Body of pancreas (tissue), 4 donors: ENCODE results near the gene KCNH1.

ENCODE experiments used
- POLR2A ChIP-seq, 3 donors: fragments of 450-650 bp; IDR thresholded peaks; one replicate each; pipeline ENCODE4 v1.6.1; 2016; ENCODE audit warnings: antibody characterized with exemption in 3 of 3, mild to moderate bottlenecking in 2 of 3
- TF ChIP-seq, protein P1 (sequence below), 7 experiments: fragments of 450-650 bp in 4 of 7; fragments of 200-600 bp in 3 of 7; sonication (generic) in 3 of 7; IDR thresholded peaks; one replicate each; pipeline ENCODE4 v1.5.1; 2016 to 2019; ENCODE audit warnings: antibody characterized with exemption in 7 of 7

DNA sequence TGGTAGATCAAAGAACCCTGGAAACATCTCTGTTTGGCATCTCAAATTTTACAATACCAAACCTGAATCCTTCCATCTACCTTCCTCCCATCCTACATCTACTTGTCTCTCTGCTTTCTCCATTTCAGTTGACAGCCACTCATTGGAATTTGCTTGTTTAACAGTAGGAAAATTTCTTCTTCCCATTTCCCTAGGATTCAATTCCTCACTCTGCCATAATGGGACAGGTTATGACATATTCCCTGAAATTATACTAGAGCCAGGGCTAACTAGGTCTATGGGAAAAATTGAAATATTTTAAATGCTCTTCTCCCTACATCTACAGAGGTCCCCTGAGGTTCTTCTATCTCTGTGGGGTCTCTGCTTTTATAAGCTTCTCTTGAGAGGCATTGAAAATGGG is 257.7 kb downstream of the KCNH1 start:
- TF ChIP-seq, protein P1, sequence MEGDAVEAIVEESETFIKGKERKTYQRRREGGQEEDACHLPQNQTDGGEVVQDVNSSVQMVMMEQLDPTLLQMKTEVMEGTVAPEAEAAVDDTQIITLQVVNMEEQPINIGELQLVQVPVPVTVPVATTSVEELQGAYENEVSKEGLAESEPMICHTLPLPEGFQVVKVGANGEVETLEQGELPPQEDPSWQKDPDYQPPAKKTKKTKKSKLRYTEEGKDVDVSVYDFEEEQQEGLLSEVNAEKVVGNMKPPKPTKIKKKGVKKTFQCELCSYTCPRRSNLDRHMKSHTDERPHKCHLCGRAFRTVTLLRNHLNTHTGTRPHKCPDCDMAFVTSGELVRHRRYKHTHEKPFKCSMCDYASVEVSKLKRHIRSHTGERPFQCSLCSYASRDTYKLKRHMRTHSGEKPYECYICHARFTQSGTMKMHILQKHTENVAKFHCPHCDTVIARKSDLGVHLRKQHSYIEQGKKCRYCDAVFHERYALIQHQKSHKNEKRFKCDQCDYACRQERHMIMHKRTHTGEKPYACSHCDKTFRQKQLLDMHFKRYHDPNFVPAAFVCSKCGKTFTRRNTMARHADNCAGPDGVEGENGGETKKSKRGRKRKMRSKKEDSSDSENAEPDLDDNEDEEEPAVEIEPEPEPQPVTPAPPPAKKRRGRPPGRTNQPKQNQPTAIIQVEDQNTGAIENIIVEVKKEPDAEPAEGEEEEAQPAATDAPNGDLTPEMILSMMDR (IDR thresholded peaks at IDR 0.05) = no peak
- no peak for TF ChIP-seq POLR2A (IDR thresholded peaks at IDR 0.05)
